Measurements from ENCODE around the gene RIT2.

Gene RIT2

DNA sequence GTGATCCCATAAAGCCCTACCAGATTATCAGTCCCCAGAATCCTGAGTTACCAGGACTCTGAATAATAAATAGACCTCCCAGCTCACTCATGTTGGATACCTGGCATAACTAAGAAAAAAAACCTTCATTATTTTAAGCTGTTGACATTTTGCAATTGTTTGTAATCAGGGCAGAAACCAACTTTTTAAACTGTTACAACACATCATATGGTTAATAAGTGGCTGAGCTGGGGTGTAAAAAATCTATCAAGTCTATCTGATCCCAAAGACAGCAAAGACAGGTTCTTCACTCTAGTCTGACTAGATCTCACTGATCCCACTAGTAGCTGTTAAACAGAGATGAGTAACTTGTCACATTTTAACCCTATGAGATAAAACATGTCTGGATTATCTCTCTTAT is 370.3 kb downstream of the RIT2 start:
- Histone ChIP-seq H3K4me1 (ENCODE audit: insufficient read depth, low read length, severe bottlenecking) (no peaks in the 10 kb centered on the region), H3K9ac (ENCODE audit: low read length) (no peak overlapping the region), H3K36me3 (ENCODE audit: insufficient read depth, low read length) (no peaks in the 10 kb centered on the region), H4K20me1 (ENCODE audit: insufficient read depth, low read length) (no peaks in the 10 kb centered on the region), H3K27me3 (ENCODE audit: insufficient read depth, low read length) (no peaks in the 10 kb centered on the region), H3K9me2 (ENCODE audit: low read depth, low read length) (no peaks in the 10 kb centered on the region), H3K27ac (ENCODE audit: low read depth, low read length, poor library complexity, severe bottlenecking) (no peak overlapping the region), H3F3A (ENCODE audit: insufficient read depth, low read length) (no peaks in the 10 kb centered on the region), H3K4me2 (ENCODE audit: low read length) (no peak overlapping the region), H3K9me3 (ENCODE audit: low read length) (no peaks in the 10 kb centered on the region), H3K4me3 (ENCODE audit: low read depth, low read length, poor library complexity, severe bottlenecking) (no peak overlapping the region), H2AFZ (ENCODE audit: low read length) (no peak overlapping the region), H3K79me2 (ENCODE audit: insufficient read depth, low read length) (no peaks in the 10 kb centered on the region)
- TF ChIP-seq, protein P1, sequence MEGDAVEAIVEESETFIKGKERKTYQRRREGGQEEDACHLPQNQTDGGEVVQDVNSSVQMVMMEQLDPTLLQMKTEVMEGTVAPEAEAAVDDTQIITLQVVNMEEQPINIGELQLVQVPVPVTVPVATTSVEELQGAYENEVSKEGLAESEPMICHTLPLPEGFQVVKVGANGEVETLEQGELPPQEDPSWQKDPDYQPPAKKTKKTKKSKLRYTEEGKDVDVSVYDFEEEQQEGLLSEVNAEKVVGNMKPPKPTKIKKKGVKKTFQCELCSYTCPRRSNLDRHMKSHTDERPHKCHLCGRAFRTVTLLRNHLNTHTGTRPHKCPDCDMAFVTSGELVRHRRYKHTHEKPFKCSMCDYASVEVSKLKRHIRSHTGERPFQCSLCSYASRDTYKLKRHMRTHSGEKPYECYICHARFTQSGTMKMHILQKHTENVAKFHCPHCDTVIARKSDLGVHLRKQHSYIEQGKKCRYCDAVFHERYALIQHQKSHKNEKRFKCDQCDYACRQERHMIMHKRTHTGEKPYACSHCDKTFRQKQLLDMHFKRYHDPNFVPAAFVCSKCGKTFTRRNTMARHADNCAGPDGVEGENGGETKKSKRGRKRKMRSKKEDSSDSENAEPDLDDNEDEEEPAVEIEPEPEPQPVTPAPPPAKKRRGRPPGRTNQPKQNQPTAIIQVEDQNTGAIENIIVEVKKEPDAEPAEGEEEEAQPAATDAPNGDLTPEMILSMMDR (IDR thresholded peaks at IDR 0.05; ENCODE audit: low read length), result no peak
- no peak for TF ChIP-seq EZH2 (IDR thresholded peaks at IDR 0.05; ENCODE audit: borderline replicate concordance, low read length)

DNA sequence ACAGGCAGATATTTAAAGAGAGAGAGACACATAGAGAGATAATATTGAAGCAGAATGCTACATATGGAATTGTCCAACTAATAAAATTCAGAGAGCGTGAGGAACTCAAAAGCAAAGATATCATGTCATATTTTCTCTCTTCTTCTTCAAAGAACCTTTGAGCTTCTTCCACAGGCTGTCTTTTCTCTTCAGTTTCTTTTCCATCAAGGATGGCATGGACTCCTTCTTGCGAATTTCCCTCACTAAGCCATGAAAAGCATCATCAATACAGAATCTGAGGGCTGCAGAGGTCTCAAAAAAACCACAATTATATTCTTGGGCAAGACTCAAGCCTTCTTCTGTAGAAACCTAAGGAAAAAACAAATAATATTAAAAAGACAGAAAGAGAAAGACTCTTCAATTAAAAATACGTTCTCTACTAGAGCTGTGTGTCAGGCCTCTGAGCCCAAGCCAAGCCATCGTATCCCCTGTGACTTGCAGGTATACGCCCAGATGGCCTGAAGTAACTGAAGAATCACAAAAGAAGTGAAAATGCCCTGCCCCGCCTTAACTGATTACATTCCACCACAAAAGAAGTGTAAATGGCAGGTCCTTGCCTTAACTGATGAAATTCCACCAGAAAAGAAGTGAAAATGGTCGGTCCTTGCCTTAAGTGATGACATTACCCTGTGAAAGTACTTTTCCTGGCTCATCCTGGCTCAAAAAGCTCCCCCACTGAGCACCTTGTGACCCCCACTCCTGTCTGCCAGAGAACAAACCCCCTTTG is 371.9 kb downstream of the RIT2 start:
- no peaks in the 10 kb centered on the region for H4K20me1 ChIP-seq (ENCODE audit: insufficient read depth, low read length)
- H3K9ac ChIP-seq (ENCODE audit: low read length), result no peak overlapping the region
- H3K27ac ChIP-seq (ENCODE audit: low read depth, low read length, poor library complexity, severe bottlenecking), result no peak overlapping the region
- H3K9me2 ChIP-seq (ENCODE audit: low read depth, low read length), result no peaks in the 10 kb centered on the region
- no peaks in the 10 kb centered on the region for H3K9me3 ChIP-seq (ENCODE audit: low read length)
- no peaks in the 10 kb centered on the region for H3K27me3 ChIP-seq (ENCODE audit: insufficient read depth, low read length)
- H3K4me2 ChIP-seq (ENCODE audit: low read length), result no peak overlapping the region
- H3K4me3 ChIP-seq (ENCODE audit: low read depth, low read length, poor library complexity, severe bottlenecking), result no peak overlapping the region
- no peaks in the 10 kb centered on the region for H3F3A ChIP-seq (ENCODE audit: insufficient read depth, low read length)
- no peaks in the 10 kb centered on the region for H3K79me2 ChIP-seq (ENCODE audit: insufficient read depth, low read length)
- TF ChIP-seq EZH2 (IDR thresholded peaks at IDR 0.05; ENCODE audit: borderline replicate concordance, low read length), result no peak
- TF ChIP-seq, protein P1 (IDR thresholded peaks at IDR 0.05; ENCODE audit: low read length), result no peak
- no peaks in the 10 kb centered on the region for H3K4me1 ChIP-seq (ENCODE audit: insufficient read depth, low read length, severe bottlenecking)
- no peak overlapping the region for H2AFZ ChIP-seq (ENCODE audit: low read length)
- H3K36me3 ChIP-seq (ENCODE audit: insufficient read depth, low read length), result no peaks in the 10 kb centered on the region

DNA sequence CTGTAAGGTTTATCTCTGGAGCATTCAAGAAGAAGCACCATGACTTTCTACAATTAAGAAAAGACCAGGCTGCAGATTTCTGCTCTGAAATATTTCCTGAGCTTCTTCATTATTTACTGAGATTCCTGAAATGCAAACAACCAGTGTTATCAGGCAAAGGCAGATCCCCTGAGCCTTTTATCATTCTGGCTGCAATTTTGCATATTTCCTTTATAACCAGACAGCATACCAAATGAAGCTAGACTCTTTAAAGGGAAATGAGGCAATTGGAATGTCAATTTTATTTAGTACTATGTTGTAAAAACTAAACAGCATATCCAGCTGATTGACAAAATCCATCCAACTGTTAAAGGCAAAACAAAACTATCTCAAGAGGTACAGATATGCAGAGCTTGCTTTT is 372.5 kb downstream of the RIT2 start:
- H3K4me2 ChIP-seq (ENCODE audit: low read length), result no peak overlapping the region
- H3K4me3 ChIP-seq (ENCODE audit: low read depth, low read length, poor library complexity, severe bottlenecking), result no peak overlapping the region
- H3K9me3 ChIP-seq (ENCODE audit: low read length), result no peaks in the 10 kb centered on the region
- TF ChIP-seq EZH2 (IDR thresholded peaks at IDR 0.05; ENCODE audit: borderline replicate concordance, low read length), result no peak
- TF ChIP-seq, protein P1 (IDR thresholded peaks at IDR 0.05; ENCODE audit: low read length), result no peak
- H3K36me3 ChIP-seq (ENCODE audit: insufficient read depth, low read length), result no peaks in the 10 kb centered on the region
- no peaks in the 10 kb centered on the region for H3K27me3 ChIP-seq (ENCODE audit: insufficient read depth, low read length)
- no peak overlapping the region for H2AFZ ChIP-seq (ENCODE audit: low read length)
- no peak overlapping the region for H3K27ac ChIP-seq (ENCODE audit: low read depth, low read length, poor library complexity, severe bottlenecking)
- H3F3A ChIP-seq (ENCODE audit: insufficient read depth, low read length), result no peaks in the 10 kb centered on the region
- no peaks in the 10 kb centered on the region for H3K4me1 ChIP-seq (ENCODE audit: insufficient read depth, low read length, severe bottlenecking)
- no peaks in the 10 kb centered on the region for H3K79me2 ChIP-seq (ENCODE audit: insufficient read depth, low read length)
- no peaks in the 10 kb centered on the region for H3K9me2 ChIP-seq (ENCODE audit: low read depth, low read length)
- no peak overlapping the region for H3K9ac ChIP-seq (ENCODE audit: low read length)
- no peaks in the 10 kb centered on the region for H4K20me1 ChIP-seq (ENCODE audit: insufficient read depth, low read length)

All from OCI-LY1 (cell line).